Common myeloid progenitor, CD34-positive (primary cell): ENCODE results near the gene ST7L.

Source experiments
- CTCF ChIA-PET: fragments of 350-600 bp; sonication (Branson Sonifier 250); formaldehyde crosslinking; loops from one replicate; lab custom pipeline; 2021; ENCODE audit warnings: antibody characterized with exemption; lab: Charles Lee
- POLR2A ChIA-PET: fragments of 350-600 bp; sonication (Branson Sonifier 250); formaldehyde crosslinking; loops from one replicate; lab custom pipeline; 2021; ENCODE audit warnings: antibody characterized with exemption; lab: Charles Lee
- DNase-seq, 3 donors: peaks; one replicate each; pipeline versions ENCODE4 v3.0.0 to v3.0.0-alpha.2; 2013
- H3K27ac ChIP-seq, 2 experiments: 1 replicate in 1 of 2; 2 replicates in 1 of 2; pipeline ENCODE4 v1.7.0; 2013; ENCODE audit warnings: inconsistent platforms in 2 of 2, low read length in 2 of 2, mild to moderate bottlenecking in 2 of 2, low read depth in 1 of 2, moderate library complexity in 1 of 2; ENCODE audit not compliant: severe bottlenecking in 2 of 2, insufficient read depth in 1 of 2, poor library complexity in 1 of 2
- H3K27me3 ChIP-seq, 5 experiments: replicated peaks in 2 of 5; 1 replicate in 3 of 5; 2 replicates in 2 of 5; pipeline versions ENCODE4 v1.6.1 to v1.7.0; 2013; ENCODE audit warnings: low read length in 4 of 5, mild to moderate bottlenecking in 2 of 5, moderate library complexity in 2 of 5, inconsistent platforms in 1 of 5; ENCODE audit not compliant: insufficient read depth in 5 of 5, control insufficient read depth in 4 of 5
- H3K36me3 ChIP-seq, 4 experiments: 1 replicate in 2 of 4; 2 replicates in 2 of 4; pipeline versions ENCODE4 v1.6.1 to v1.7.0; 2013; ENCODE audit warnings: low read length in 3 of 4, control low read depth in 1 of 4, mild to moderate bottlenecking in 1 of 4; ENCODE audit not compliant: control insufficient read depth in 4 of 4, insufficient read depth in 4 of 4
- H3K4me1 ChIP-seq, 4 experiments: 1 replicate in 3 of 4; 2 replicates in 1 of 4; pipeline versions ENCODE4 v1.6.1 to v1.7.1; 2013; ENCODE audit warnings: low read length in 3 of 4, mild to moderate bottlenecking in 3 of 4, control low read depth in 1 of 4, inconsistent platforms in 1 of 4, moderate library complexity in 1 of 4; ENCODE audit not compliant: control insufficient read depth in 4 of 4, insufficient read depth in 4 of 4; ENCODE audit errors: control extremely low read depth in 1 of 4
- H3K4me3 ChIP-seq, 7 experiments: 1 replicate in 4 of 7; 2 replicates in 3 of 7; pipeline versions ENCODE4 v1.5.1 to v1.7.0; 2013; ENCODE audit warnings: mild to moderate bottlenecking in 7 of 7, low read length in 6 of 7, moderate library complexity in 6 of 7, inconsistent platforms in 2 of 7, low read depth in 2 of 7, control low read depth in 1 of 7; ENCODE audit not compliant: insufficient read depth in 4 of 7, control insufficient read depth in 1 of 7; ENCODE audit errors: extremely low read depth in 1 of 7
- H3K9me3 ChIP-seq, 5 experiments: 1 replicate in 4 of 5; 2 replicates in 1 of 5; pipeline versions ENCODE4 v1.6.1 to v1.7.1; 2013; ENCODE audit warnings: low read length in 4 of 5, mild to moderate bottlenecking in 2 of 5, inconsistent platforms in 1 of 5, low read depth in 1 of 5, moderate library complexity in 1 of 5; ENCODE audit not compliant: control insufficient read depth in 4 of 5, insufficient read depth in 2 of 5; ENCODE audit errors: control extremely low read depth in 1 of 5
- WGBS: methylation state at CpG from one replicate; pipeline ENCODE4 v1.1.5; 2013; ENCODE audit not compliant: insufficient coverage; 5-methylcytosine and 5-hydroxymethylcytosine counted together

ST7L gene

DNA sequence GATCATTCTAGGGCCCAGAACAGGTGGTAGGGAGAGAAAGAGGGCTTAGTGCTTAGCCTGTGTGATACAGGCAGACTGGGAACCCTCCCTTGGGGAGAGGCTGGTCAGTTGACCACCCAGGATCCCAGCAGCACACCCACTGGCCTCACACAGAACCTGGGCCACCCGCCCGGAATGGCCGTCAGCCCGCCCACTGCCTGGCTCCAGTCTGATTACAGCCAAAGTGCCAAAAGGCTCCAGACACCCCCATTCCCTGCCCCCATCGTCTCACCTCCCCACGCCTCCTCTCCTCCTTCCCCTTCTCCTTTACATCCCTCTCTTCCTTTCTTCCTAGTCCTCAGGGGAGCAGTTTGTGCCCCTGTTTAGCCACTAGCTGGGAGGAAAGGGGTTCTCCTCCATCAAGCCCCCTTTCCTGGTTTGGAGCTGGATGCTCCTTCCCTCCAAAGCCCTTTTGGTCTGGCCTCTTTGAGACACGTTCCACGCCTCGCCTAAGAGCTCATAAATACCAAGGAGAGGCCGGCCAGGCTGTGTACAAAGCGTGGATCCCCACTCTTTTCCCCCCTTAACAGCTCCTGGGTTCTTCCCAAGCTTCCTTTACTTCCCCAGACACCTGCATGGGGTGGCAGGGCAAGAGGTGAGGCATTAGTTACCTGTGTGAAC, 114.8 kb downstream of the ST7L start:
- Histone ChIP-seq H3K36me3 (no peaks in the 10 kb centered on the region), H3K27ac (no peak overlapping the region), H3K4me3 (no peak overlapping the region), H3K4me1 (peaks cover 0 to 25% (median 22%) of the 10 kb centered on the region in 4 experiments), H3K27me3 (peaks cover 11 to 91% (median 49%) of the 10 kb centered on the region in 5 experiments), H3K9me3 (no peaks in the 10 kb centered on the region)
- 96% methylated on average over 10 of the region's 11 CpGs for WGBS
- DNase-seq: no peak
- ChIA-PET POLR2A (interaction anchor here (1.0 kb wide), 1 partner anchor 11 kb away, joined by 3 read pairs; no protein-coding TSS in a partner anchor), CTCF (interaction anchor here (0.8 to 1.2 kb wide), 3 partner anchors 82 to 231 kb away, joined by 3 to 4 read pairs (median 3); no protein-coding TSS in a partner anchor)

DNA sequence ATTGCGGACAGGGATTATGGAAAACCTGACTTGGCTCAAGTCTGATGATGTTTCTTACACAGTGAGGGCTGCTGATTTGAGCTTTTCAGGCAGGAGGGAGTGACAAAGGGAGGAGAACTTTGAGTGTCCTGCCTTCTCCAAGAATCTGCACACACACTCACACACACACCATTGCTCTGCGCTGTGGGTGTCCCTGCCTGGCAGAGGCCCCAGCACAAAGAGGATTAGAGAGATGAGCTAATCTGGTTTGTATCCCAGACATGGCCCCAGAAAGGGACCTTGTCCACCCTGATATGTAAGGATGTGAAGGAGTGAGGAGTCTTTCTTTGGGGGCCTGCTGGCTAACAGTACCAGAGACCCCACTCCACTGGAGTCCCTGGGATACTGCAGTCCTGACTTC, 116.1 kb downstream of the ST7L start:
- Histone ChIP-seq H3K36me3 (no peaks in the 10 kb centered on the region), H3K9me3 (no peaks in the 10 kb centered on the region), H3K4me1 (peaks cover 0 to 12% (median 10%) of the 10 kb centered on the region in 4 experiments), H3K27ac (no peak overlapping the region), H3K4me3 (peak overlapping the region in 1 of 7 experiments; percentile 77), H3K27me3 (peaks cover 11 to 78% (median 41%) of the 10 kb centered on the region in 5 experiments)
- WGBS: 40% methylated on average over 1 of the region's 2 CpGs
- CTCF ChIA-PET: interaction anchor here (0.6 to 3.9 kb wide), 13 partner anchors 9 to 218 kb away, joined by 3 to 21 read pairs (median 5); partner anchors contain the start of gene ST7L
- DNase-seq: peak in 1 of 3 donors; percentile 11
- POLR2A ChIA-PET: no interaction called here

DNA sequence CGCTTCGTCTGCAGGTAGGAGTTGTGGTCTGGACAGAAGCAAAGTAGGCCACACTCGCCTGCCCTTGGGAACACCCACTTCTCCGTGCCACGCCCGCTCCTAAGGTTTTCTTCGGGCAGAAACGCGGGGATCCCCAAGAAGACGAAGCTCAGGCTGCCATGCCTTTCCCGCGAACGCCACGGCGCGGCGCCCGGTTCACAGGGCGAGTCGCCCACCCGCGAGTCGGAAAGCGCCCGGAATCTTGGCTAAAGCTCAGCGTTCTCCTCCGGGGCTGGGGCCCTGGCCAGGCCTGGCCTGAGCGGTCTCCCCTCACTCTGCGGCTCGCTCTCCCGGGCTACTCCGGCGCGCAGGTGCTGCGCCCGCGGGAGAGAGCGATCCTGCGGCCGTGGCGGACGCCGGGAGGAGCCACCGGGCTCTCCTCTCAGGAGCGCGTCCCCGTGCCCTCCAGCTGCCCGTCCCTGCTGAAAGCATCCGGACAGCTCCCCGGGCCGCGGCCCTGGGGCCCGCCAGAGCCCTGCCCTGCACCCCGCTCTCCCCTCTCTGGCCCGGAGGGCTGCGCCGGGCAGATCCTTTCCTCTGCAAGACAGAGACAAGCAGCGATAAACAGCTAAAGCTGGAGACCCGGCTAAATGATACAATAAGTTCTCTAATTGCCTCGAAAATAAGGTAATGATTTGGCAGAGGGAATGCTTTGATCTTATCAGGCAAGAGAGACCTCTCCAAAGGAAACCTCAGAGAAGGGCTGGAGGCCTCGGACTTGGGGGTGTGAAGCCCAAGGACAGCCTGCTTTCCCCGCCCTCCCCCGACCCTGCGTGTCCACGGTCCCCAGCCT, 116.9 kb downstream of the ST7L start:
- DNase-seq: peak; percentile 49 to 67 (median 59)
- Histone ChIP-seq H3K4me1 (peaks cover 0 to 10% (median 8%) of the 10 kb centered on the region in 4 experiments), H3K27me3 (peaks cover 9 to 70% (median 33%) of the 10 kb centered on the region in 5 experiments), H3K9me3 (no peaks in the 10 kb centered on the region), H3K36me3 (no peaks in the 10 kb centered on the region), H3K4me3 (peak overlapping the region; percentile 37 to 78 (median 62)), H3K27ac (no peak overlapping the region)
- WGBS: under 1% methylated on average over 54 of the region's 65 CpGs
- CTCF ChIA-PET: interaction anchor here (0.6 to 3.9 kb wide), 28 partner anchors 9 to 219 kb away, joined by 3 to 21 read pairs (median 4); partner anchors contain the start of genes MOV10 and ST7L
- POLR2A ChIA-PET: interaction anchor here (1.2 kb wide), 1 partner anchor 203 kb away, joined by 4 read pairs; no protein-coding TSS in a partner anchor

DNA sequence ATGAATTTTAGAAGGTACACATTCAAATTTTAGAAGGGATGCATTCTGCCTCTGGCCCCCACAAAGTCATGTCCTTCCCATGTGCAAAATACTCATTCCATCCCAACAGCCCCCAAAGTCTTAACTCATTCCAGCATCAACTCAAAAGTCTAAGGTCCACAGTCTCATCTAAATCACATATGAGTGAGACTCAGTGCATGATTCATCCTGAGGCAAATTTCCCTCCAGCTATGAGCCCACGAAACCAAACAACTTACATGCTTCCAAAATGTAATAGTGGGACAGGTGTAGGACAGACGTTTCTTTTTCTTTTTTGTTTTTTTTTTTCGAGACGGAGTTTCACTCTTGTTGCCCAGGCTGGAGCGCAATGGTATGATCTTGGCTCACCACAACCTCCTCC, 122.7 kb downstream of the ST7L start:
- no peak for DNase-seq
- H3K4me3 ChIP-seq: no peak overlapping the region
- ChIA-PET POLR2A (no interaction called here), CTCF (no interaction called here)
- WGBS: 97% methylated on average over 4 of the region's 5 CpGs
- H3K36me3 ChIP-seq: no peaks in the 10 kb centered on the region
- H3K27me3 ChIP-seq: peaks cover 3 to 14% (median 9%) of the 10 kb centered on the region in 5 experiments
- no peaks in the 10 kb centered on the region for H3K9me3 ChIP-seq
- no peak overlapping the region for H3K27ac ChIP-seq
- H3K4me1 ChIP-seq: peaks cover 0 to 2% (median 0%) of the 10 kb centered on the region in 4 experiments

DNA sequence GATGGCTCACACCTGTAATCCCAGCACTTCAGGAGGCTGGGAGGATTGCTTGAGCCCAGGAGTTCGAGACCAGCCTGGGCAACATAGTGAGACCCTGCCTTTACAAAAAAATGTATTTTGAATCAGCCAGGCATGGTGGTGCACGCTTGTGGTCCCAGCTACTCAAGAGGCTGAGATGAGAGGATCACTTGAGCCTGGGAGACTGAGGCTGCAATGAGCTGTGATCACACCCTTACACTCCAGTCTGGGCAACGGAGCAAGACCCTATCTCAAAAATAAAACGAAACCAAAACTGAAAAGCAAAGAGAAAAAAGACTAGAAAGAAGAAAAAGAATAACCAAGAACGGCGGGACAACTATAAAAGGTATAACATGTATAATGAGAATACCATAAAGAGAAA, 125.6 kb downstream of the ST7L start:
- WGBS: 100% methylated on average over 2 of the region's 6 CpGs
- POLR2A ChIA-PET: interaction anchor here (0.7 kb wide), 1 partner anchor 10 kb away, joined by 3 read pairs; no protein-coding TSS in a partner anchor

DNA sequence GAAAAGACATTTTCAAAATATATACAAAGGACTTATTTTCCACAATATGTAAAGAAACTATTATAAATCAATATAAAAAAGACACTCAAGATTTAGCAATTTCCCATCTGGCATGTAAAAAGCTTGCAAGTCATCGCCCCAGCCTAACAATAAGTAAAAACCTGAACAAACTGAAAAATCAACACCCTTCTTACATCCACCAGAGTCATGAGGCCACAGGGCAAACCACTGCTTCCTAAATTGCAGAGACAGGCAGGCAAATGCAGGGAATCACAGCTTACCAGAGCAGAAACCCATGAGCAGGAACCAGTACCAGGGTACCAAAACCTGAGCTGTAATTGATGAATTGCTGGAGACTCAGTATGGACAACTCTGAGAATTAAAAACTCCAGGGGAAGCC, 126.9 kb downstream of the ST7L start:
- Histone ChIP-seq H3K4me3 (no peak overlapping the region), H3K27ac (no peak overlapping the region), H3K27me3 (no peaks in the 10 kb centered on the region), H3K9me3 (no peaks in the 10 kb centered on the region), H3K36me3 (no peaks in the 10 kb centered on the region), H3K4me1 (peaks cover 0 to 2% (median 0%) of the 10 kb centered on the region in 4 experiments)
- POLR2A ChIA-PET: interaction anchor here (0.7 kb wide), 1 partner anchor 9 kb away, joined by 3 read pairs; no protein-coding TSS in a partner anchor
- CTCF ChIA-PET: interaction anchor here (1.0 to 2.4 kb wide), 4 partner anchors 10 to 223 kb away, joined by 3 to 11 read pairs (median 3); partner anchors contain the start of gene PPM1J
- no CpG with 5 or more reads among the region's 1 CpG for WGBS
- DNase-seq: peak in 2 of 3 donors; percentile 62 to 67

More for the DNA sequence above, 125.6 kb downstream of the ST7L start:
- Histone ChIP-seq H3K27ac (no peak overlapping the region), H3K4me1 (peaks cover 0 to 2% (median 0%) of the 10 kb centered on the region in 4 experiments), H3K9me3 (no peaks in the 10 kb centered on the region), H3K4me3 (no peak overlapping the region), H3K27me3 (no peaks in the 10 kb centered on the region), H3K36me3 (no peaks in the 10 kb centered on the region)
- CTCF ChIA-PET: interaction anchor here (2.4 kb wide), 1 partner anchor 8 kb away, joined by 11 read pairs; no protein-coding TSS in a partner anchor
- DNase-seq: no peak
